K562 (cell line): ENCODE data around the gene THAP5. TPM values are rescaled to one million over a fixed set of nuclear protein-coding genes. Genes with fewer than 3 reads are reported as not detected.

ENCODE experiments used
- ASH1L ChIP-seq: fragments of 450-650 bp; IDR thresholded peaks from 2 replicates; pipeline ENCODE4 v1.6.1; 2018; ENCODE audit warnings: borderline replicate concordance, mild to moderate bottlenecking, low read depth; ENCODE audit not compliant: partially characterized antibody
- BCOR ChIP-seq: fragments of 450-650 bp; IDR thresholded peaks from 2 replicates; pipeline ENCODE4 v1.6.1; 2016
- CCNT2 ChIP-seq: IDR thresholded peaks from 2 replicates; pipeline ENCODE4 v1.6.1; 2011; ENCODE audit warnings: borderline replicate concordance, low read depth, mild to moderate bottlenecking, moderate library complexity, mixed read lengths, low read length; ENCODE audit not compliant: insufficient read length; ENCODE audit errors: extremely low read depth
- CTBP1 ChIP-seq: fragments of 450-650 bp; IDR thresholded peaks from 2 replicates; pipeline ENCODE4 v1.6.1; 2016; ENCODE audit warnings: borderline replicate concordance
- CUX1 ChIP-seq: fragments of 200-800 bp; sonication (Bioruptor generic); IDR thresholded peaks from 2 replicates; pipeline ENCODE4 v1.6.1; 2016; ENCODE audit warnings: missing genetic modification characterization, missing compliant biosample characterization
- HOXB6 ChIP-seq: fragments of 250-450 bp; sonication (Bioruptor Pico); IDR thresholded peaks from 2 replicates; pipeline ENCODE4 v1.5.1; 2022; ENCODE audit warnings: mild to moderate bottlenecking, borderline replicate concordance
- KDM4B ChIP-seq, 2 experiments: fragments of 450-650 bp in 1 of 2; sonication (generic) in 1 of 2; IDR thresholded peaks; 2 replicates each; pipeline ENCODE4 v1.6.1; 2016 to 2017; ENCODE audit warnings: borderline replicate concordance in 2 of 2, antibody characterized with exemption in 1 of 2, low read depth in 1 of 2, mild to moderate bottlenecking in 1 of 2
- MBD1 ChIP-seq: fragments of 250-450 bp; sonication (Bioruptor Pico); IDR thresholded peaks from 2 replicates; pipeline ENCODE4 v1.8.0; 2022; ENCODE audit warnings: inconsistent platforms
- RAD51 ChIP-seq: fragments of 450-650 bp; IDR thresholded peaks from 2 replicates; pipeline ENCODE4 v1.7.1; 2016; ENCODE audit warnings: low read depth, mild to moderate bottlenecking, borderline replicate concordance
- RNF2 ChIP-seq: sonication (generic); IDR thresholded peaks from 2 replicates; pipeline ENCODE4 v1.6.1; 2016
- RUNX1 ChIP-seq: sonication (generic); IDR thresholded peaks from 2 replicates; pipeline ENCODE4 v1.6.1; 2016; ENCODE audit warnings: antibody characterized with exemption, low read depth
- SAFB2 ChIP-seq: fragments of 200-400 bp; formaldehyde crosslinking; IDR thresholded peaks from 2 replicates; pipeline ENCODE4 v1.6.1; 2018; ENCODE audit warnings: borderline replicate concordance, low read length, low read depth, moderate library complexity; ENCODE audit not compliant: severe bottlenecking
- SMARCC2 ChIP-seq: fragments of 450-650 bp; IDR thresholded peaks from 2 replicates; pipeline ENCODE4 v1.6.1; 2017; ENCODE audit warnings: antibody characterized with exemption, moderate library complexity, mild to moderate bottlenecking, low read depth
- SMC3 ChIP-seq: conservative IDR thresholded peaks from 2 replicates; pipeline ENCODE4 v1.6.1; 2011; ENCODE audit warnings: low read depth, low read length, improper control_type of control experiment; ENCODE audit not compliant: insufficient read depth
- TARDBP ChIP-seq: fragments of 450-650 bp; IDR thresholded peaks from 2 replicates; pipeline ENCODE4 v1.6.1; 2016
- ZFX ChIP-seq: sonication (generic); formaldehyde crosslinking; IDR thresholded peaks from 2 replicates; pipeline ENCODE4 v1.8.0; 2022; ENCODE audit warnings: mild to moderate bottlenecking, missing genetic modification reagents, moderate library complexity
- ZNF551 ChIP-seq: fragments of 250-450 bp; sonication (Bioruptor Pico); IDR thresholded peaks from 2 replicates; pipeline ENCODE4 v1.5.0; 2021; ENCODE audit warnings: mild to moderate bottlenecking, moderate library complexity
- polyA plus RNA-seq, 8 experiments: library from polyadenylated mRNA; depleted of rRNA in 4 of 8; stranded (reverse) in 5 of 8; unstranded in 3 of 8; fragments of >200 nt; fragmentation: Nextera tagmentation in 2 of 8; fragmentation: Illumina TruSeq in 1 of 8; extraction: Ambion mirVana in 2 of 8; extraction: Trizol in 1 of 8; gene quantifications; 2 replicates each; pipeline versions ENCODE4 v1.2.1 to v1.2.3, GENCODE V29; 2011 to 2014; ENCODE audit warnings: inconsistent platforms in 1 of 8, missing spikeins in 1 of 8
- total RNA-seq, 7 experiments: library from RNA; depleted of rRNA in 6 of 7; stranded (reverse); fragments of >200 nt in 6 of 7; fragmentation: Illumina TruSeq in 2 of 7; extraction: Trizol in 2 of 7; gene quantifications; 2 replicates each; pipeline versions ENCODE4 v1.2.1 to v1.2.3, GENCODE V29; 2011 to 2021; ENCODE audit warnings: low replicate concordance in 1 of 7
- TF ChIP-seq, protein P1 (sequence below): sonication (generic); formaldehyde crosslinking; IDR thresholded peaks from 2 replicates; pipeline ENCODE4 v1.8.1; 2023; ENCODE audit warnings: mild to moderate bottlenecking, missing genetic modification reagents

Gene THAP5
- total and polyA plus RNA-seq, 9 of the 15 experiments (the other 6 are each of a cell fraction or from before 2014, with no cell fraction given) = 16.5 to 58.1 (median 28.2) TPM

DNA sequence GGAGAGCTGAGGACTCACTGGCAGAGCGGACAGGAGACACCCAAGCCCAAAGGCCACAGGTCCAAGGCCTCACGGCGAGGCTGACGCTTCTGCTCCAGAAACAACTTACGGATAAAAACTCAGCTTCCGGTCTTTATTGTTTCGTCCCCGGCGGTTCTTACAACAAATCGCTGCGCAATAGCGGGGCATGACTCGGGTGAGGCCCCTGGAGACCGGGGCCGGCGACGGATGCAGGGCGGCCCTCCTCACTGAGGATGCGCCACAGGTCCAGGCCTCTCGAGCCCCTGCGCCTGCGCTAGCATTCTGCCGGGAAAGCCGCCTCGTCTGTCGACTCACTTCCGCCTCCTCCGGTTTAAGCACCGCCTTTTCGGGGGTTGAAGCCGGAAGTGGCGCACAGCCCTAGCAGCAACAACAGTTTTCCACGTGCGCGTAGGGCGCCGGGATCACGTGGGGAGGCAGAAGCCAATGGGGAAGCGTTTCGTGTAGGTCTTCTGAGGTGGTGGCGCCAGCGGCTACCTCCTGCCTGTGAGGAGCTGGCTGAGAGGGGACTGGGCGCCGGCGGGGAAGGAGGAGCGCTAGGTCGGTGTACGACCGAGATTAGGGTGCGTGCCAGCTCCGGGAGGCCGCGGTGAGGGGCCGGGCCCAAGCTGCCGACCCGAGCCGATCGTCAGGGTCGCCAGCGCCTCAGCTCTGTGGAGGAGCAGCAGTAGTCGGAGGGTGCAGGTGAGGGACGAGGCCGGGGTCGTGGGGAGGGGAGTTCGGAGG is at the start of gene THAP5, which contains the start of gene DNAJB9 (continued):
- no peak for TF ChIP-seq SAFB2
- TF ChIP-seq ASH1L = peak; percentile 77
- peak; percentile 95 for TF ChIP-seq CTBP1
- peak; percentile 62; the same call in 1 of the 2 replicates for TF ChIP-seq RUNX1
- TF ChIP-seq TARDBP = peak; percentile 31; the same call in 1 of the 2 replicates
- peak; percentile 99 for TF ChIP-seq RAD51
- TF ChIP-seq SMARCC2 = 0 out of 2 replicates have a peak, but pooled peaks have one; percentile 2
- TF ChIP-seq, protein P1, sequence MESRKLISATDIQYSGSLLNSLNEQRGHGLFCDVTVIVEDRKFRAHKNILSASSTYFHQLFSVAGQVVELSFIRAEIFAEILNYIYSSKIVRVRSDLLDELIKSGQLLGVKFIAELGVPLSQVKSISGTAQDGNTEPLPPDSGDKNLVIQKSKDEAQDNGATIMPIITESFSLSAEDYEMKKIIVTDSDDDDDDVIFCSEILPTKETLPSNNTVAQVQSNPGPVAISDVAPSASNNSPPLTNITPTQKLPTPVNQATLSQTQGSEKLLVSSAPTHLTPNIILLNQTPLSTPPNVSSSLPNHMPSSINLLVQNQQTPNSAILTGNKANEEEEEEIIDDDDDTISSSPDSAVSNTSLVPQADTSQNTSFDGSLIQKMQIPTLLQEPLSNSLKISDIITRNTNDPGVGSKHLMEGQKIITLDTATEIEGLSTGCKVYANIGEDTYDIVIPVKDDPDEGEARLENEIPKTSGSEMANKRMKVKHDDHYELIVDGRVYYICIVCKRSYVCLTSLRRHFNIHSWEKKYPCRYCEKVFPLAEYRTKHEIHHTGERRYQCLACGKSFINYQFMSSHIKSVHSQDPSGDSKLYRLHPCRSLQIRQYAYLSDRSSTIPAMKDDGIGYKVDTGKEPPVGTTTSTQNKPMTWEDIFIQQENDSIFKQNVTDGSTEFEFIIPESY (CRISPR knock-in tag) = no peak; the same call in 1 of the 2 replicates
- TF ChIP-seq CUX1 (CRISPR knock-in tag) = no peak
- no peak for TF ChIP-seq SMC3
- peak; percentile 57; the same call in 1 of the 2 replicates for TF ChIP-seq HOXB6 (CRISPR knock-in tag)
- TF ChIP-seq MBD1 = no peak
- TF ChIP-seq ZNF551 (CRISPR knock-in tag) = no peak
- peak; percentile 72 for TF ChIP-seq CCNT2
- peak; percentile 99 for TF ChIP-seq ZFX (CRISPR knock-in tag)
- TF ChIP-seq KDM4B (IDR thresholded peaks at IDR 0.05; ENCODE audit: borderline replicate concordance in 2 of 2, low read depth in 1 of 2) = peak in 1 of 2 experiments; percentile 72; a peak in 1 of 4 replicates
- TF ChIP-seq RNF2 = peak; percentile 77; the same call in 1 of the 2 replicates
- peak; percentile 54 for TF ChIP-seq BCOR
